PFSK-1 (cell line): ENCODE measurements around the gene NTRK1.

Experiments
- FOXP2 ChIP-seq: optimal IDR thresholded peaks from 2 replicates; pipeline ENCODE3; 2011; ENCODE audit warnings: borderline replicate concordance, control low read depth, inconsistent platforms; ENCODE audit not compliant: insufficient read depth; ENCODE audit errors: extremely low read length, extremely low read depth
- POLR2AphosphoS5 ChIP-seq: IDR thresholded peaks from 2 replicates; pipeline ENCODE4 v1.6.1; 2012; ENCODE audit warnings: low read depth, mild to moderate bottlenecking, control low read depth, low read length, moderate library complexity
- REST ChIP-seq, 2 experiments: IDR thresholded peaks; 2 replicates each; pipeline versions ENCODE4 v1.6.1 to v1.8.0; 2011 to 2012; ENCODE audit warnings: low read depth in 2 of 2, low read length in 2 of 2, control low read depth in 1 of 2, inconsistent platforms in 1 of 2, mild to moderate bottlenecking in 1 of 2, moderate library complexity in 1 of 2; ENCODE audit not compliant: insufficient read depth in 1 of 2
- SIN3A ChIP-seq: IDR thresholded peaks from 2 replicates; pipeline ENCODE4 v1.6.1; 2012; ENCODE audit warnings: mild to moderate bottlenecking, low read length, moderate library complexity, borderline replicate concordance; ENCODE audit not compliant: insufficient read depth
- TAF1 ChIP-seq: IDR thresholded peaks from 2 replicates; pipeline ENCODE4 v1.6.1; 2012; ENCODE audit warnings: low read length, control low read depth, borderline replicate concordance; ENCODE audit not compliant: insufficient read depth

The NTRK1 gene

GRCh38 chr1:156840898-156841279, 19.8 kb upstream of the NTRK1 start:
- TF ChIP-seq POLR2AphosphoS5 (no peak), TAF1 (no peak), REST (IDR thresholded peaks at IDR 0.05; ENCODE audit: insufficient read depth in 1 of 2, low read depth in 2 of 2, low read length in 2 of 2) (no peak), FOXP2 (no peak), SIN3A (no peak)

- TF ChIP-seq TAF1 (no peak), REST (IDR thresholded peaks at IDR 0.05; ENCODE audit: insufficient read depth in 1 of 2, low read depth in 2 of 2, low read length in 2 of 2) (peak; percentile 55 to 78; a peak in 3 of 4 replicates)
These were observed 19.3 kb upstream of the NTRK1 start for GRCh38 chr1:156841295-156841855.

GRCh38 chr1:156842618-156843300, 17.9 kb upstream of the NTRK1 start:
- TF ChIP-seq FOXP2 (no peak), REST (IDR thresholded peaks at IDR 0.05; ENCODE audit: insufficient read depth in 1 of 2, low read depth in 2 of 2, low read length in 2 of 2) (no peak), TAF1 (no peak), SIN3A (no peak), POLR2AphosphoS5 (no peak)

GRCh38 chr1:156844102-156844501, 16.6 kb upstream of the NTRK1 start:
- TF ChIP-seq TAF1 (no peak), POLR2AphosphoS5 (no peak), SIN3A (no peak), REST (IDR thresholded peaks at IDR 0.05; ENCODE audit: insufficient read depth in 1 of 2, low read depth in 2 of 2, low read length in 2 of 2) (no peak), FOXP2 (no peak)

- TF ChIP-seq FOXP2 (no peak), REST (IDR thresholded peaks at IDR 0.05; ENCODE audit: insufficient read depth in 1 of 2, low read depth in 2 of 2, low read length in 2 of 2) (no peak), POLR2AphosphoS5 (no peak), TAF1 (no peak), SIN3A (no peak)
These were observed 16.0 kb upstream of the NTRK1 start for GRCh38 chr1:156844638-156845037.
